Measurements from ENCODE around the gene SORT1. TPM values are rescaled to one million over a fixed set of nuclear protein-coding genes. Genes with fewer than 3 reads are reported as not detected.

Gene SORT1
- total RNA-seq, 1 donor from 2014 or later: 183 TPM

GRCh38 chr1:109264379-109264755 is 133.4 kb downstream of the SORT1 start:
- ATAC-seq (no peak), DNase-seq (no peak)
- TF ChIP-seq CTCF (IDR thresholded peaks at IDR 0.05): no peak
- Histone ChIP-seq H3K9me3 (no peaks in the 10 kb centered on the region), H3K4me3 (no peak overlapping the region), H3K27ac (no peak overlapping the region), H3K27me3 (no peaks in the 10 kb centered on the region), H3K4me1 (peaks cover 7% of the 10 kb centered on the region), H3K36me3 (no peaks in the 10 kb centered on the region)
- intact Hi-C loops (cut with DNase I): loop anchor here (5.0 kb wide), 1 partner anchor 138 kb away; no protein-coding TSS in a partner anchor

- Histone ChIP-seq H3K9me3 (no peaks in the 10 kb centered on the region), H3K4me3 (no peak overlapping the region), H3K36me3 (no peaks in the 10 kb centered on the region), H3K4me1 (peaks cover 7% of the 10 kb centered on the region), H3K27me3 (no peaks in the 10 kb centered on the region), H3K27ac (no peak overlapping the region)
- ATAC-seq (peak; percentile 98), DNase-seq (peak; percentile 97)
- intact Hi-C loops (cut with DNase I): loop anchor here (5.0 kb wide), 1 partner anchor 139 kb away; no protein-coding TSS in a partner anchor
- peak; percentile 97 for TF ChIP-seq CTCF (IDR thresholded peaks at IDR 0.05)
These were observed 133.9 kb downstream of the SORT1 start for GRCh38 chr1:109263597-109264378.

GRCh38 chr1:109263234-109263596 is 134.5 kb downstream of the SORT1 start:
- no peak overlapping the region for H3K4me3 ChIP-seq
- peaks cover 7% of the 10 kb centered on the region for H3K4me1 ChIP-seq
- ATAC-seq (no peak), DNase-seq (no peak)
- intact Hi-C loops (cut with DNase I): loop anchor here (5.0 kb wide), 1 partner anchor 139 kb away; no protein-coding TSS in a partner anchor
- TF ChIP-seq CTCF (IDR thresholded peaks at IDR 0.05): no peak
- no peaks in the 10 kb centered on the region for H3K27me3 ChIP-seq
- H3K27ac ChIP-seq: no peak overlapping the region
- H3K36me3 ChIP-seq: no peaks in the 10 kb centered on the region
- H3K9me3 ChIP-seq: no peaks in the 10 kb centered on the region

GRCh38 chr1:109262231-109263055 is 135.3 kb downstream of the SORT1 start:
- Histone ChIP-seq H3K27me3 (no peaks in the 10 kb centered on the region), H3K27ac (no peak overlapping the region), H3K4me3 (no peak overlapping the region), H3K36me3 (no peaks in the 10 kb centered on the region), H3K4me1 (peaks cover 7% of the 10 kb centered on the region), H3K9me3 (no peaks in the 10 kb centered on the region)
- intact Hi-C loops (cut with DNase I): loop anchor here (5.0 kb wide), 1 partner anchor 140 kb away; no protein-coding TSS in a partner anchor
- DNase-seq (no peak), ATAC-seq (no peak)
- TF ChIP-seq CTCF (IDR thresholded peaks at IDR 0.05): no peak

GRCh38 chr1:109261578-109261977 is 136.1 kb downstream of the SORT1 start:
- Histone ChIP-seq H3K27me3 (no peaks in the 10 kb centered on the region), H3K27ac (no peak overlapping the region), H3K36me3 (no peaks in the 10 kb centered on the region), H3K9me3 (no peaks in the 10 kb centered on the region), H3K4me1 (peaks cover 7% of the 10 kb centered on the region), H3K4me3 (no peak overlapping the region)
- no peak for ATAC-seq
- intact Hi-C loops (cut with DNase I): loop anchor here (5.0 kb wide), 1 partner anchor 141 kb away; no protein-coding TSS in a partner anchor
- TF ChIP-seq CTCF (IDR thresholded peaks at IDR 0.05): no peak
- no peak for DNase-seq

Measured in upper lobe of right lung (tissue), 1 donor.